ENCODE results near the gene PM20D1.
"Not testable (repeated sequence)": the region's sequence is repeated elsewhere in the genome, so short reads cannot be mapped to it uniquely, and the experiment has no call there.

PM20D1 gene

DNA sequence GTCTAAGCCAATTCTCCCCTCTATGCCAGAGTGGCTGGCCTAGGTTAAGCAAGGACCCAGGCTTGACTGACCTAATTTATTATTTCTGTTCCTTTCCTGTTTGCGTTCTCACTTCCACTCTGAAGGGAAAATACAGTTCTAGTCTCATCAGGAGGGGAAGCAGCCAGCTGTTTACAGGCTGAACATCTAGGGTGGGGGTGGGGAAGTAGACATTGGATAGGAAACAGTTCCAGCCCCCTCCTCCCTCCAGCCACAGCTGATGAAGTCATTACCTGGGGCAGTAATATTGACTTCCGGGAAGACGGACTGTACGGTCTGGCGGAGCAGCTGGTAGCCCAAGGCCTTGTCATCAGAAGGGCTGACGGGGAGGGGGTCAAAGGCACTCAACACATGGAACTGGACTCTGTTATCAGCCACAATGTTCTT is 17.6 kb downstream of the PM20D1 start:
- H3K36me3 ChIP-seq = no peaks in the 10 kb centered on the region
- H3K9me3 ChIP-seq = no peaks in the 10 kb centered on the region
- TF ChIP-seq, protein P1, sequence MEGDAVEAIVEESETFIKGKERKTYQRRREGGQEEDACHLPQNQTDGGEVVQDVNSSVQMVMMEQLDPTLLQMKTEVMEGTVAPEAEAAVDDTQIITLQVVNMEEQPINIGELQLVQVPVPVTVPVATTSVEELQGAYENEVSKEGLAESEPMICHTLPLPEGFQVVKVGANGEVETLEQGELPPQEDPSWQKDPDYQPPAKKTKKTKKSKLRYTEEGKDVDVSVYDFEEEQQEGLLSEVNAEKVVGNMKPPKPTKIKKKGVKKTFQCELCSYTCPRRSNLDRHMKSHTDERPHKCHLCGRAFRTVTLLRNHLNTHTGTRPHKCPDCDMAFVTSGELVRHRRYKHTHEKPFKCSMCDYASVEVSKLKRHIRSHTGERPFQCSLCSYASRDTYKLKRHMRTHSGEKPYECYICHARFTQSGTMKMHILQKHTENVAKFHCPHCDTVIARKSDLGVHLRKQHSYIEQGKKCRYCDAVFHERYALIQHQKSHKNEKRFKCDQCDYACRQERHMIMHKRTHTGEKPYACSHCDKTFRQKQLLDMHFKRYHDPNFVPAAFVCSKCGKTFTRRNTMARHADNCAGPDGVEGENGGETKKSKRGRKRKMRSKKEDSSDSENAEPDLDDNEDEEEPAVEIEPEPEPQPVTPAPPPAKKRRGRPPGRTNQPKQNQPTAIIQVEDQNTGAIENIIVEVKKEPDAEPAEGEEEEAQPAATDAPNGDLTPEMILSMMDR (IDR thresholded peaks at IDR 0.05) = no peak
- H3K27ac ChIP-seq = no peak overlapping the region
- no peaks in the 10 kb centered on the region for H3K4me1 ChIP-seq (ENCODE audit: control insufficient read depth in 1 of 2, insufficient read depth in 1 of 2, low read depth in 1 of 2, low read length in 1 of 2)
- H3K27me3 ChIP-seq = peaks cover 31% of the 10 kb centered on the region
- H3K4me3 ChIP-seq (ENCODE audit: low read depth in 1 of 2, low read length in 1 of 2) = no peak overlapping the region

DNA sequence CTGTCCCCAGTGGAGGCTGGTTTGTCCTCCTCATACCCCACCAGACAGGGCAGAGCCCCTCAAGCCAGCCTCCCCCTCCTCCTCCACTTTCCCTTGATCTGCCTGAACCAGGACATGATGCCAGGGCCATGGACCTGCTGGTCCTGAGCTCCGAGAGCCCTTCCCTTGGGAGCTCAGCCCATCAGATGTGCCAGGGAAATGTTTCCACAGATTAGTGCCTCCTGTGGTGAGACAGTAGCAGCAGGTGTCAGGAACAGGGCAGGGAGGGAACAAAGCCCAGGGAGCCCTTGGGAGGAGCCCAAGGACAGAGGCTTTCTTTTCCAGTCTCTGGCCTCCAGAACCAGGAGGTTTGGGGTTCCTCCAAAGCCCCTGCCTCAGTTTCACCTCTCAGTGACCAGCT is 22.3 kb downstream of the PM20D1 start:
- Histone ChIP-seq H3K36me3 (no peaks in the 10 kb centered on the region), H3K4me1 (ENCODE audit: control insufficient read depth in 1 of 2, insufficient read depth in 1 of 2, low read depth in 1 of 2, low read length in 1 of 2) (no peaks in the 10 kb centered on the region), H3K4me3 (ENCODE audit: low read depth in 1 of 2, low read length in 1 of 2) (no peak overlapping the region), H3K27ac (no peak overlapping the region), H3K9me3 (no peaks in the 10 kb centered on the region), H3K27me3 (peaks cover 38% of the 10 kb centered on the region)
- TF ChIP-seq, protein P1 (IDR thresholded peaks at IDR 0.05) = no peak

DNA sequence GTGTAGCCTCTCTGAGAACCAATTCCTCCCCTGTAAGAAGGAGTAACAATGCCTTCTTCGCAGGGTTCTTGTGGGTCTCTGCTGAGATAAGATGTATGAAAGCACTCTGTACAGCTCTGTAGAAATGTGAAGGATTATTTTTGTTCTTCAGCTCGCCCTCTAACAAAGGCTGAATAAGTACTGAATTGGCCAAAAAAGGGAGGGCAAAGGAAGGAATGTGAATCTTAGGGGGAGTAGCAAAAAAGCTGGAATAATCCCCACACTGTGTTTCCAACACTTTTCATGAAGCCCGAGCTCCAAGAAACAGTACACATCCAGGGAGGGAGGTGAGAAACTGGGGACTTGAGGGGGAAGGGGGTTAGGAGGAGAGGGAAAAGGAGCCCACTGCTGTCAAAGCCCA is 22.9 kb downstream of the PM20D1 start:
- TF ChIP-seq, protein P1 (IDR thresholded peaks at IDR 0.05) = no peak
- H3K9me3 ChIP-seq = no peaks in the 10 kb centered on the region
- H3K36me3 ChIP-seq = no peaks in the 10 kb centered on the region
- H3K27me3 ChIP-seq = peaks cover 38% of the 10 kb centered on the region
- H3K27ac ChIP-seq = no peak overlapping the region
- H3K4me3 ChIP-seq (ENCODE audit: low read depth in 1 of 2, low read length in 1 of 2) = no peak overlapping the region
- H3K4me1 ChIP-seq (ENCODE audit: control insufficient read depth in 1 of 2, insufficient read depth in 1 of 2, low read depth in 1 of 2, low read length in 1 of 2) = no peaks in the 10 kb centered on the region

DNA sequence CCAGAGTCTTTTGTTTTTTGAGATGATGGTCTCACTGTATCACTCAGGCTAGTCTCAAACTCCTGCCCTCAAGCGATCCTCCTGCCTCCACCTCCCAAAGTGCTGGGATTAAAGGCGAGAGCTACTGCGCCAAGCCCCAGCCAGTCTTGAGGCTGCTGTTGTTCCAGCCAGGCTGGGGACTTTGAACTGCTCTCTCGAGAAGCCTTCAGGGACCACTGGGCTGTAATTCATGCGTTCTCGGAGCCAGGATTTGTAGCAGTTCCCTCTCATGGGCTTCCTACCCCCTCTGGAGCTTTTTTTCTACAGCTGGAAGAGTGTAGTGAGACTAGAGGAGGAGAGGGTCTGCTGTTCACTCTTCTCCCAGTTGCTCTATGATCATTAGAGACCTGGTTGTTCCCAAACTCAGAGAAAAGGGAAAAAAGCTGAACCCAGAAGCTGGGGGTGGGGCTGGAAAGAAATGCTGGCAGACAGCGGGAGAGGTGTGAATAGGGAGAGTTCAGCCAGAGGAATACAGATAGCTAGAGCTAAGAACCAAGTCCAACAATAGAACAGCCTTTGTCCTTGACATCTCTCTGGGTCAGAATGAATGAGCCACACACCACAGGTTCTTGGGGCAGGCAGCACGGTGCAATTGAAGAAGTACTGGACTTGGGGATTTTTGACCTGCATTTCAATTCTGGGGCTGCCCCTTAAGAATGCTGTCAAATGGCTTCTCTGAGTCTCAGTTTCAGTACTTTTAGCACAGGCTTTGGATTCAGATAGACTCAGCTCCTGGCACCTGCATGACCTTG is 23.7 kb downstream of the PM20D1 start:
- H3K27ac ChIP-seq = no peak overlapping the region
- peaks cover 38% of the 10 kb centered on the region for H3K27me3 ChIP-seq
- TF ChIP-seq, protein P1 (IDR thresholded peaks at IDR 0.05) = no peak
- H3K4me1 ChIP-seq (ENCODE audit: control insufficient read depth in 1 of 2, insufficient read depth in 1 of 2, low read depth in 1 of 2, low read length in 1 of 2) = no peaks in the 10 kb centered on the region
- H3K36me3 ChIP-seq = no peaks in the 10 kb centered on the region
- H3K9me3 ChIP-seq = no peaks in the 10 kb centered on the region
- no peak overlapping the region for H3K4me3 ChIP-seq (ENCODE audit: low read depth in 1 of 2, low read length in 1 of 2)

DNA sequence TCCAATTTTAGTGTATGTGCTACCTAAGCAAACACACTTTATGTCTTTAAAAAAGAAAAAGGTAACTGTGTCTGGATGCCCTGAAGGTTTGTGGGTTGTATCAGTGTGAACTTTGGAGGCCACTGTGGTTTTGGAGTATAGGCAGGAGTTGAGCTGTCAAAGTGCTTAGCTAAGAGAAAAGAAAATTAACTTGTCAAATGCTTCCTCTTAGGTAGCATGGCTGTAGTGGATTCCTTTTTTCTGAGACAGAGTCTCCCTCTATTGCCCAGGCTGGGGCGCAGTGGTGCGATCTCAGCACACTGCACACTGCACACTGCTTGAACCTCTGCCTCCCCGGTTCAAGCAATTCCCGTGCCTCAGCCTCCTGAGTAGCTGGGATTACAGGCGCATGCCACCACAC is 25.8 kb downstream of the PM20D1 start:
- H3K27me3 ChIP-seq = peaks cover 34% of the 10 kb centered on the region
- no peaks in the 10 kb centered on the region for H3K4me1 ChIP-seq (ENCODE audit: control insufficient read depth in 1 of 2, insufficient read depth in 1 of 2, low read depth in 1 of 2, low read length in 1 of 2)
- no peaks in the 10 kb centered on the region for H3K9me3 ChIP-seq
- H3K27ac ChIP-seq = no peak overlapping the region
- TF ChIP-seq, protein P1 (IDR thresholded peaks at IDR 0.05) = no peak
- H3K4me3 ChIP-seq (ENCODE audit: low read depth in 1 of 2, low read length in 1 of 2) = no peak overlapping the region
- no peaks in the 10 kb centered on the region for H3K36me3 ChIP-seq

DNA sequence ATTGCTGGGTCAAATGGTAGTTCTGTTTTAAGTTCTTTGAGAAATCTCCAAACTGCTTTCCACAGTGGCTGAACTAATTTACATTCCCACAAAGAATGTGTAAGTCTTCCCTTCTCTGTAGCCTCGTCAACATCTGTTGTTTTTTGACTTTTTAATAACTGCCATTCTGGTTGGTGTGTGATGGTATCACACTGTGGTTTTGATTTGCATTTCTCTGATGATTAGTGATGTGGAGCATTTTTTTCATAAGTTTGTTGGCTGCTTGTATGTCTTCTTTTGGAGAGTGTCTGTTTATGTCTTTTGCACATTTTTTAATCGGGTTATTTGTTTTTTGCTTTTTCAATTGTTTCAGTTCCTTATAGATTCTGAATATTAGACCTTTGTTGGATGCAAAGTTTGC is 26.7 kb downstream of the PM20D1 start:
- H3K9me3 ChIP-seq; H3K27ac ChIP-seq; H3K4me1 ChIP-seq (ENCODE audit: control insufficient read depth in 1 of 2, insufficient read depth in 1 of 2, low read depth in 1 of 2, low read length in 1 of 2); H3K4me3 ChIP-seq (ENCODE audit: low read depth in 1 of 2, low read length in 1 of 2); H3K36me3 ChIP-seq: not testable (repeated sequence)
- H3K27me3 ChIP-seq = peaks cover 39% of the 10 kb centered on the region
